DND-41 (cell line): ENCODE measurements around the gene TSPAN9.

Source experiments
- CTCF ChIP-seq: IDR thresholded peaks from 2 replicates; pipeline ENCODE4 v1.5.1; 2012; ENCODE audit warnings: borderline replicate concordance, low read length, moderate library complexity, mild to moderate bottlenecking; ENCODE audit not compliant: poor library complexity, severe bottlenecking; ENCODE audit errors: extremely low read depth
- EZH2 ChIP-seq: IDR thresholded peaks from 3 replicates; pipeline ENCODE4 v1.6.1; 2012; ENCODE audit warnings: borderline replicate concordance, low read depth, mild to moderate bottlenecking, moderate library complexity, low read length, inconsistent platforms; ENCODE audit not compliant: severe bottlenecking

GRCh38 chr12:3216726-3217682 lies 139.8 kb downstream of the TSPAN9 start:
- TF ChIP-seq CTCF (no peak), EZH2 (no peak)
